Stomach (tissue), 4 donors: ENCODE results near the gene AKR1C8.

Experiments used
- EP300 ChIP-seq: sonication (generic); formaldehyde crosslinking; IDR thresholded peaks from one replicate; pipeline ENCODE4 v1.6.1; 2017; ENCODE audit warnings: antibody characterized with exemption
- POLR2A ChIP-seq, 4 donors: fragments of 450-650 bp; IDR thresholded peaks; one replicate each; pipeline ENCODE4 v1.6.1; 2016; ENCODE audit warnings: antibody characterized with exemption in 4 of 4, control low read depth in 2 of 4, mild to moderate bottlenecking in 1 of 4, moderate library complexity in 1 of 4
- POLR2AphosphoS5 ChIP-seq, 3 donors: sonication (generic); formaldehyde crosslinking; IDR thresholded peaks; one replicate each; pipeline ENCODE4 v1.6.1; 2016; ENCODE audit warnings: antibody characterized with exemption in 3 of 3
- TF ChIP-seq, protein P1 (sequence below), 7 experiments: fragments of 450-650 bp in 4 of 7; fragments of 200-600 bp in 3 of 7; sonication (generic) in 3 of 7; IDR thresholded peaks; one replicate each; pipeline ENCODE4 v1.5.1; 2016 to 2019; ENCODE audit warnings: antibody characterized with exemption in 7 of 7, control low read depth in 2 of 7, mild to moderate bottlenecking in 1 of 7

DNA sequence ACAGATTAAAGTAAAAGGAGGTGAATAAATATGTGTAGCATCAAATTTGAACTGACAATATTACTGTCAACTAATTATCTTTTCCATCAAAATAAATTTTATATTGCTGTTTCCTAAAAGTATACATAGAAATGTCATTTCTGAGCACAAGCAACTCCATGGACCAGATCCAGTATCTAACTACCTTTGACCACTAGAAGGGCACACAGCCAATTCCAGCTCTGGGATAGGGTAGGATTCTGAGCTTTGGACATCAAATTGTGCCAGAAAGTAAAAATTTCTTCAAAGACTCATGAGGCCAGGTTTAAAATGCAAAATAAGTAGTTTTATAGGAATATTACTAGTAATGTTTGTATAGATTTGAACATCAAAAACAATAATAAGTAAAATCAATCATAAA is 61.1 kb downstream of the AKR1C8 start:
- TF ChIP-seq, protein P1, sequence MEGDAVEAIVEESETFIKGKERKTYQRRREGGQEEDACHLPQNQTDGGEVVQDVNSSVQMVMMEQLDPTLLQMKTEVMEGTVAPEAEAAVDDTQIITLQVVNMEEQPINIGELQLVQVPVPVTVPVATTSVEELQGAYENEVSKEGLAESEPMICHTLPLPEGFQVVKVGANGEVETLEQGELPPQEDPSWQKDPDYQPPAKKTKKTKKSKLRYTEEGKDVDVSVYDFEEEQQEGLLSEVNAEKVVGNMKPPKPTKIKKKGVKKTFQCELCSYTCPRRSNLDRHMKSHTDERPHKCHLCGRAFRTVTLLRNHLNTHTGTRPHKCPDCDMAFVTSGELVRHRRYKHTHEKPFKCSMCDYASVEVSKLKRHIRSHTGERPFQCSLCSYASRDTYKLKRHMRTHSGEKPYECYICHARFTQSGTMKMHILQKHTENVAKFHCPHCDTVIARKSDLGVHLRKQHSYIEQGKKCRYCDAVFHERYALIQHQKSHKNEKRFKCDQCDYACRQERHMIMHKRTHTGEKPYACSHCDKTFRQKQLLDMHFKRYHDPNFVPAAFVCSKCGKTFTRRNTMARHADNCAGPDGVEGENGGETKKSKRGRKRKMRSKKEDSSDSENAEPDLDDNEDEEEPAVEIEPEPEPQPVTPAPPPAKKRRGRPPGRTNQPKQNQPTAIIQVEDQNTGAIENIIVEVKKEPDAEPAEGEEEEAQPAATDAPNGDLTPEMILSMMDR (IDR thresholded peaks at IDR 0.05) = no peak
- TF ChIP-seq POLR2A (IDR thresholded peaks at IDR 0.05) (no peak), EP300 (no peak), POLR2AphosphoS5 (IDR thresholded peaks at IDR 0.05) (no peak)
